Lung (tissue), 12 donors: ENCODE measurements around the gene HAPSTR1. TPM values are rescaled to one million over a fixed set of nuclear protein-coding genes. Genes with fewer than 3 reads are reported as not detected.

Source experiments
- ATAC-seq: fragments of 200-7000 bp; cut with Tn5 transposase; one replicate; pipeline ENCODE4 v1.9.1; 2020; ENCODE audit warnings: moderate number of reproducible peaks; ENCODE audit not compliant: insufficient read depth, low FRiP score
- DNase-seq, 3 donors: peaks; one replicate each; pipeline ENCODE4 v3.0.0-alpha.2; 2013 to 2017
- H3K27ac ChIP-seq, 2 donors: one replicate each; pipeline ENCODE4 v1.5.1; 2013; ENCODE audit warnings: mild to moderate bottlenecking in 2 of 2, moderate library complexity in 2 of 2, control low read depth in 1 of 2, inconsistent platforms in 1 of 2, low read depth in 1 of 2, low read length in 1 of 2
- H3K27me3 ChIP-seq, 3 donors: one replicate each; pipeline ENCODE4 v1.5.1; 2013; ENCODE audit warnings: low read length in 2 of 3; ENCODE audit not compliant: control insufficient read depth in 3 of 3, insufficient read depth in 3 of 3
- H3K36me3 ChIP-seq, 4 donors: one replicate each; pipeline ENCODE4 v1.5.1; 2013; ENCODE audit warnings: low read length in 4 of 4, mild to moderate bottlenecking in 1 of 4, moderate library complexity in 1 of 4; ENCODE audit not compliant: control insufficient read depth in 4 of 4, insufficient read depth in 4 of 4
- H3K4me1 ChIP-seq, 5 donors: one replicate each; pipeline ENCODE4 v1.5.1; 2013; ENCODE audit warnings: low read length in 5 of 5, mild to moderate bottlenecking in 2 of 5, moderate library complexity in 1 of 5; ENCODE audit not compliant: control insufficient read depth in 5 of 5, insufficient read depth in 5 of 5
- H3K4me3 ChIP-seq: one replicate; pipeline ENCODE4 v1.5.1; 2013; ENCODE audit warnings: mild to moderate bottlenecking, control low read depth, moderate library complexity
- H3K9ac ChIP-seq, 2 donors: one replicate each; pipeline ENCODE4 v1.5.1; 2013; ENCODE audit warnings: low read length in 2 of 2, control low read depth in 1 of 2; ENCODE audit not compliant: insufficient read depth in 1 of 2
- H3K9me3 ChIP-seq, 4 donors: one replicate each; pipeline ENCODE4 v1.5.1; 2013; ENCODE audit warnings: low read length in 3 of 4, mild to moderate bottlenecking in 1 of 4, moderate library complexity in 1 of 4; ENCODE audit not compliant: control insufficient read depth in 4 of 4, insufficient read depth in 3 of 4
- WGBS, 2 donors: extraction: QIAGEN DNeasy Blood & Tissue Kit; methylation state at CpG; one replicate each; pipeline ENCODE4 v1.1.7; 2013; 5-methylcytosine and 5-hydroxymethylcytosine counted together
- polyA plus RNA-seq, 2 donors: library from polyadenylated mRNA; stranded (reverse); fragments of 200-250 nt; gene quantifications; one replicate each; pipeline ENCODE4 v1.2.1, GENCODE V29; 2013
- total RNA-seq, 2 donors: library from RNA; depleted of rRNA in 1 of 2; stranded (reverse); fragments of >200 nt in 1 of 2; gene quantifications; one replicate each; pipeline ENCODE4 v1.2.1, GENCODE V29; 2014 to 2021
- TF ChIP-seq, protein P1 (sequence below): IDR thresholded peaks from 2 replicates; pipeline ENCODE4 v1.5.1; 2012; ENCODE audit warnings: mild to moderate bottlenecking; ENCODE audit errors: control extremely low read depth, extremely low read depth
- donor health status: control.
- donor health status: control.
- donor health status: Bipolar disorder and iron deficiency.
- donor health status: healthy.
- donor health status: DM: yes; HTN: yes; CAD: no.

HAPSTR1 gene
- total and polyA plus RNA-seq, 4 donors, result 10.1 to 81.7 (median 40.6) TPM

- DNase-seq (no peak), ATAC-seq (peak; percentile 45)
- Histone ChIP-seq H3K4me1 (peaks cover 16 to 62% (median 31%) of the 10 kb centered on the region in 5 donors), H3K9ac (no peak overlapping the region), H3K27ac (peak overlapping the region in 1 of 2 donors; percentile 83), H3K36me3 (peaks cover 8 to 38% (median 19%) of the 10 kb centered on the region in 4 donors), H3K4me3 (no peak overlapping the region), H3K9me3 (no peaks in the 10 kb centered on the region), H3K27me3 (no peaks in the 10 kb centered on the region)
- WGBS, 2 donors, result 30 to 31% methylated on average over 5 of the region's 5 CpGs
- TF ChIP-seq, protein P1, sequence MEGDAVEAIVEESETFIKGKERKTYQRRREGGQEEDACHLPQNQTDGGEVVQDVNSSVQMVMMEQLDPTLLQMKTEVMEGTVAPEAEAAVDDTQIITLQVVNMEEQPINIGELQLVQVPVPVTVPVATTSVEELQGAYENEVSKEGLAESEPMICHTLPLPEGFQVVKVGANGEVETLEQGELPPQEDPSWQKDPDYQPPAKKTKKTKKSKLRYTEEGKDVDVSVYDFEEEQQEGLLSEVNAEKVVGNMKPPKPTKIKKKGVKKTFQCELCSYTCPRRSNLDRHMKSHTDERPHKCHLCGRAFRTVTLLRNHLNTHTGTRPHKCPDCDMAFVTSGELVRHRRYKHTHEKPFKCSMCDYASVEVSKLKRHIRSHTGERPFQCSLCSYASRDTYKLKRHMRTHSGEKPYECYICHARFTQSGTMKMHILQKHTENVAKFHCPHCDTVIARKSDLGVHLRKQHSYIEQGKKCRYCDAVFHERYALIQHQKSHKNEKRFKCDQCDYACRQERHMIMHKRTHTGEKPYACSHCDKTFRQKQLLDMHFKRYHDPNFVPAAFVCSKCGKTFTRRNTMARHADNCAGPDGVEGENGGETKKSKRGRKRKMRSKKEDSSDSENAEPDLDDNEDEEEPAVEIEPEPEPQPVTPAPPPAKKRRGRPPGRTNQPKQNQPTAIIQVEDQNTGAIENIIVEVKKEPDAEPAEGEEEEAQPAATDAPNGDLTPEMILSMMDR, result no peak
Measured at GRCh38 chr16:9099131-9099625, 7.7 kb downstream of the HAPSTR1 start.

GRCh38 chr16:9102379-9102778 is 10.9 kb downstream of the HAPSTR1 start:
- DNase-seq, result no peak
- no peak overlapping the region for H3K4me3 ChIP-seq

GRCh38 chr16:9102943-9103342 is 11.5 kb downstream of the HAPSTR1 start:
- H3K27me3 ChIP-seq, result no peaks in the 10 kb centered on the region
- DNase-seq, result no peak
- H3K9ac ChIP-seq, result no peak overlapping the region
- no peak for ATAC-seq
- TF ChIP-seq, protein P1, result no peak
- H3K4me3 ChIP-seq, result no peak overlapping the region
- no peaks in the 10 kb centered on the region for H3K9me3 ChIP-seq
- WGBS, 2 donors, result 70 to 80% methylated on average over 13 of the region's 13 CpGs
- peaks cover 0 to 68% (median 9%) of the 10 kb centered on the region in 5 donors for H3K4me1 ChIP-seq
- H3K36me3 ChIP-seq, result peaks cover 19 to 41% (median 27%) of the 10 kb centered on the region in 4 donors
- H3K27ac ChIP-seq, result peak overlapping the region in 1 of 2 donors; percentile 21

More at GRCh38 chr16:9102379-9102778, 10.9 kb downstream of the HAPSTR1 start:
- H3K36me3 ChIP-seq, result peaks cover 13 to 45% (median 26%) of the 10 kb centered on the region in 4 donors
- no peaks in the 10 kb centered on the region for H3K27me3 ChIP-seq
- no peak overlapping the region for H3K9ac ChIP-seq
- TF ChIP-seq, protein P1, result no peak
- H3K4me1 ChIP-seq, result peaks cover 6 to 68% (median 15%) of the 10 kb centered on the region in 5 donors
- ATAC-seq, result no peak
- peak overlapping the region in 1 of 2 donors; percentile 57 for H3K27ac ChIP-seq
- no peaks in the 10 kb centered on the region for H3K9me3 ChIP-seq
- WGBS, 2 donors, result 11 to 47% methylated on average over 2 of the region's 2 CpGs

DNA sequence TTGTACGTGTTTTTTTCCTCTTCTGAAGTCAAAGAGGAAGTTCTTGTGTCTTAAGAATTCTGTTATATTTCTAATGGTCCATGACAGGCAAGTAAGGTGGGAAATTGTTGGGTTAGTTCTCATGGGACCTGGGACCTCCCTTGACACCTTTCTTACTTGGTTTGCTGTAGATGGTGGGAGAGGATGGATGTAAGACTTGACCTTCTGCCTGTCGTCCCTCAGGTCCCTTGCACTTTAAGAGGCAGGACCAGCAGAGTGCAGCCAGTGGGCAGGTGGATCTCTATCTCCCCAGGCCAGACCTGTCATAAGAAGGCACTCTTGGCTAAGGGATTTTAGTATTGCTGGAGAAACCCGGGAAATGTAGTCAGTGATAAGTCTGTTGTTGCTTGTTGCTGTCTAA is 12.1 kb downstream of the HAPSTR1 start:
- Histone ChIP-seq H3K27me3 (no peaks in the 10 kb centered on the region), H3K9me3 (no peaks in the 10 kb centered on the region), H3K27ac (no peak overlapping the region), H3K4me1 (peaks cover 0 to 68% (median 8%) of the 10 kb centered on the region in 5 donors), H3K9ac (no peak overlapping the region), H3K4me3 (no peak overlapping the region), H3K36me3 (peaks cover 24 to 40% (median 29%) of the 10 kb centered on the region in 4 donors)
- 59 to 77% methylated on average over 3 of the region's 3 CpGs for WGBS, 2 donors
- TF ChIP-seq, protein P1, result no peak
- no peak for ATAC-seq
- no peak for DNase-seq
